ENCODE results near the gene BCAS1.

- TF ChIP-seq ZNF24 (tag by site-specific recombination; IDR thresholded peaks at IDR 0.05) (no peak), ZNF335 (tag by site-specific recombination; conservative IDR thresholded peaks at IDR 0.05) (no peak), ZEB2 (tag by site-specific recombination; IDR thresholded peaks at IDR 0.05) (no peak), BCL11A (tag by site-specific recombination; IDR thresholded peaks at IDR 0.05; ENCODE audit: low read depth) (no peak), CTCF (tag by site-specific recombination; IDR thresholded peaks at IDR 0.05) (no peak)
Measured at GRCh38 chr20:54061101-54061881, 9.1 kb downstream of the BCAS1 start.

Measured in HEK293 (cell line).